Nephron (organoid): ENCODE data around the gene PRSS50.

Experiments
- H3K27ac Mint-ChIP-seq, 3 experiments: 2 replicates each; pipeline ENCODE4 v1.8.0; 2020; ENCODE audit warnings: mixed read lengths in 3 of 3, mild to moderate bottlenecking in 2 of 3, moderate library complexity in 1 of 3
- H3K27me3 Mint-ChIP-seq: 2 replicates; pipeline ENCODE4 v1.8.0; 2021; ENCODE audit warnings: low read depth, mild to moderate bottlenecking, moderate library complexity, mixed read lengths
- H3K36me3 Mint-ChIP-seq: 2 replicates; pipeline ENCODE4 v1.8.0; 2020; ENCODE audit warnings: low read depth, mixed read lengths
- H3K4me1 Mint-ChIP-seq: 2 replicates; pipeline ENCODE4 v1.8.0; 2020; ENCODE audit warnings: mixed read lengths
- H3K4me3 Mint-ChIP-seq, 3 experiments: 2 replicates each; pipeline ENCODE4 v1.8.0; 2020; ENCODE audit warnings: mild to moderate bottlenecking in 3 of 3, mixed read lengths in 3 of 3, moderate library complexity in 2 of 3
- H3K9me3 Mint-ChIP-seq: 2 replicates; pipeline ENCODE4 v1.8.0; 2020; ENCODE audit warnings: mixed read lengths
- CTCF ChIP-seq, 3 experiments: fragments of 200-600 bp; sonication (generic); IDR thresholded peaks; one replicate each; pipeline ENCODE4 v1.5.0; 2021; ENCODE audit warnings: antibody characterized with exemption in 3 of 3; ENCODE audit not compliant: unreplicated experiment in 3 of 3

The PRSS50 gene

DNA sequence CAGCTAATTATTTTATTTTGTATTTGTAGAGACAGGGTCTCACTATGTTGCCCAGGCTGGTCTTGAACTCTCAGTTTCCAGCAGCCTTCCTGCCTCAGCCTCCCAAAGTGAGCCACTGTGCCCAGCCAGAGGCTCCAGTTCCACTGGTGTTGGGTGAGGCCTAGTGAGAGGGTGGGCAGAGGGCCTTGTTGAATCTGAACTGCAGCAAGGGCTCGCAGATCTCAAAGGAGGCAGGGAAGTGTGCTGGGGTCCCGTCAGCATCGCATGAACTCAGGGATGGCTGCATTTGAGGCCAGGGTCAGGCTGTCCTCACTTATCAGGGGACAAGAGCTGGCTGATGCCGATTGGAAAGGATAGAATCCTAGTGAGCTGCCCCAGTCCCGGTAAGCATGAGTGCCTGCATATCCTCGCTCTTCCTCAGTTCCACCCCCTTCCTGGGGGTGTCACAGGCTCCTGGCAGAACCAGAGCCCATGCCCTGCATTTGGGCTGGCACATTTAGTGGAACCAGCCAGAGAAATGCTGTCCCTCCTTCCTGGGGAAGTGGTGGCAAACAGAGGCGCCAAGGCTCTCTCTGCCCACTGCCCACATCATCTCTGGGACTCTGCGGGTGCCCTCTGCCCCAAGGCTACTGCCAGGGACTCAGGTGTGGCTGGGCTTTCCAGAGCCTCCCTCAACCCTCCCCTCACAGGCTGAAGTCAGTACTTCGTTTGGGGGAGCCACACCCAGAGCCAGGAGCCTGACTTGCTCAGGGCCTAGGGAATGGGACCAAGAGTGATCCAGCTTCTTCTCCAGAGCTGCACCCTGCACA lies 48.3 kb downstream of the PRSS50 start:
- Mint-ChIP-seq H3K27ac (no peak overlapping the region), H3K4me1 (peaks cover 22% of the 10 kb centered on the region), H3K27me3 (peaks cover 41% of the 10 kb centered on the region), H3K36me3 (no peaks in the 10 kb centered on the region), H3K4me3 (no peak overlapping the region), H3K9me3 (no peaks in the 10 kb centered on the region)
- no peak for TF ChIP-seq CTCF (IDR thresholded peaks at IDR 0.05; ENCODE audit: unreplicated experiment in 3 of 3)

DNA sequence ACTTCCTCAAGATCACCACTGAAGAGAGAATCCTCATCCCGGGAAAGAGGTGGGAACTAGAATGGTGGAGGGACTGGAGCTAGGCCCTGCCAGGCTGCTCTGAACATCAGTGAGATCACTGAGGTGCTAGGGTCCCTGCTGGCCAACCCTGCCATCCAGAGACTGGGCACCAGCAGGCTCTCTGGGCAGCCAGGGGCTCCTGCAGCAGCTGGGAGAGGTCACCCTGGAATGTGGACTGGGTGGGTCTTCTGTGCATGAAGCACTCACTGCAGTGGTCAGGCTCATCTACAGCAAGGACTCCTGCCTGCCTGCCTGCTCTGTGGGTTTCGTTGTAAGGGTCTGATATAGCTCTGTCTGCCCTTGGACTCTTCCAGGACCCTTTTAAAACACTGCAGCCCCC lies 49.1 kb downstream of the PRSS50 start:
- TF ChIP-seq CTCF (IDR thresholded peaks at IDR 0.05; ENCODE audit: unreplicated experiment in 3 of 3): no peak
- peaks cover 40% of the 10 kb centered on the region for H3K27me3 Mint-ChIP-seq
- H3K4me1 Mint-ChIP-seq: peaks cover 29% of the 10 kb centered on the region
- no peak overlapping the region for H3K4me3 Mint-ChIP-seq
- no peak overlapping the region for H3K27ac Mint-ChIP-seq
- no peaks in the 10 kb centered on the region for H3K9me3 Mint-ChIP-seq
- no peaks in the 10 kb centered on the region for H3K36me3 Mint-ChIP-seq

- H3K27ac Mint-ChIP-seq: no peak overlapping the region
- H3K36me3 Mint-ChIP-seq: no peaks in the 10 kb centered on the region
- no peak for TF ChIP-seq CTCF (IDR thresholded peaks at IDR 0.05; ENCODE audit: unreplicated experiment in 3 of 3)
- peaks cover 40% of the 10 kb centered on the region for H3K27me3 Mint-ChIP-seq
- H3K9me3 Mint-ChIP-seq: no peaks in the 10 kb centered on the region
- peaks cover 34% of the 10 kb centered on the region for H3K4me1 Mint-ChIP-seq
- H3K4me3 Mint-ChIP-seq: no peak overlapping the region
Measured at GRCh38 chr3:46668116-46668515, 49.6 kb downstream of the PRSS50 start.

DNA sequence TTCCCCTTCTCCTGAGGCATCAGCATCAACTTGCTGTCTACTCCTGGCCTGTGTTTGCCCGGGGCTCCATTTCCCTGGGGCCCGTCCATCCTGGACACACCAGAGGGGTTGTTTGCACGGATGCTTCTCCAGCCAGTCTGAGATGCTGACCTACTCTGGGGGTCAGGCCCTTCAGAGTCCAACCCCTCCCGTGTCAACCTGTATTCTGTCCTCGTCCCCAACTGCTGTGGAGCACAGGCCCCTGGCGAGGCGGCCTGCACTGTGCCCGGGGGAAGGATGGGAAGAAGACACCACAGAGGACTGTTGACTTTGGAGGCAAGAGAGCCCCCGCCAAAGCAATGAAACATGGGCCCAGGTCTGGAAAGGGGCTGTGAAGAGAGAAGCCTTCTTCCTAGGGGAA lies 50.0 kb downstream of the PRSS50 start:
- Mint-ChIP-seq H3K4me3 (no peak overlapping the region), H3K27ac (no peak overlapping the region), H3K4me1 (peaks cover 38% of the 10 kb centered on the region), H3K36me3 (no peaks in the 10 kb centered on the region), H3K27me3 (peaks cover 39% of the 10 kb centered on the region), H3K9me3 (no peaks in the 10 kb centered on the region)
- no peak for TF ChIP-seq CTCF (IDR thresholded peaks at IDR 0.05; ENCODE audit: unreplicated experiment in 3 of 3)

- Mint-ChIP-seq H3K4me1 (peaks cover 43% of the 10 kb centered on the region), H3K9me3 (no peaks in the 10 kb centered on the region), H3K4me3 (no peak overlapping the region), H3K36me3 (no peaks in the 10 kb centered on the region), H3K27ac (peak overlapping the region in 1 of 3 experiments; percentile 54), H3K27me3 (peaks cover 38% of the 10 kb centered on the region)
- no peak for TF ChIP-seq CTCF (IDR thresholded peaks at IDR 0.05; ENCODE audit: unreplicated experiment in 3 of 3)
Measured at GRCh38 chr3:46667061-46667621, 50.5 kb downstream of the PRSS50 start.

GRCh38 chr3:46666453-46666845 lies 51.2 kb downstream of the PRSS50 start:
- no peaks in the 10 kb centered on the region for H3K36me3 Mint-ChIP-seq
- H3K9me3 Mint-ChIP-seq: no peaks in the 10 kb centered on the region
- no peak overlapping the region for H3K4me3 Mint-ChIP-seq
- H3K4me1 Mint-ChIP-seq: peaks cover 50% of the 10 kb centered on the region
- peaks cover 33% of the 10 kb centered on the region for H3K27me3 Mint-ChIP-seq
- TF ChIP-seq CTCF (IDR thresholded peaks at IDR 0.05; ENCODE audit: unreplicated experiment in 3 of 3): no peak
- peak overlapping the region in 2 of 3 experiments; percentile 54 to 57 for H3K27ac Mint-ChIP-seq
